Esophagus squamous epithelium (tissue), 5 donors: Measurements from ENCODE around the gene RPS6KA4. TPM values are rescaled to one million over a fixed set of nuclear protein-coding genes. Genes with fewer than 3 reads are reported as not detected.
A peak's percentile ranks its signal among the peaks of the same experiment; 100 is the strongest.

Experiments
- DNase-seq: peaks from one replicate; lab custom pipeline; 2025; lab: John Stamatoyannopoulos, UW
- H3K27ac ChIP-seq, 4 donors: fragments of 200-600 bp; sonication (generic); one replicate each; pipeline ENCODE4 v1.5.1; 2016 to 2019; ENCODE audit warnings: mild to moderate bottlenecking in 1 of 4
- H3K27me3 ChIP-seq, 4 donors: fragments of 200-600 bp; sonication (generic); 1 replicate in 3 of 4; 2 replicates in 1 of 4; pipeline versions ENCODE4 v1.5.1 to v1.6.0; 2017 to 2021; ENCODE audit warnings: antibody characterized with exemption in 1 of 4
- H3K36me3 ChIP-seq, 3 donors: fragments of 200-600 bp; sonication (generic); one replicate each; pipeline ENCODE4 v1.5.1; 2016 to 2019
- H3K4me1 ChIP-seq, 3 donors: fragments of 200-600 bp; sonication (generic); one replicate each; pipeline ENCODE4 v1.5.1; 2017 to 2019
- H3K4me3 ChIP-seq, 4 donors: fragments of 200-600 bp; sonication (generic); 1 replicate in 3 of 4; 2 replicates in 1 of 4; pipeline ENCODE4 v1.5.1; 2016 to 2019; ENCODE audit warnings: mild to moderate bottlenecking in 2 of 4, moderate library complexity in 1 of 4
- H3K9me3 ChIP-seq, 3 donors: fragments of 200-600 bp; sonication (generic); one replicate each; pipeline ENCODE4 v1.5.1; 2016 to 2019
- POLR2A ChIP-seq, 4 donors: fragments of 450-650 bp; IDR thresholded peaks; one replicate each; pipeline ENCODE4 v1.6.1; 2017; ENCODE audit warnings: antibody characterized with exemption in 4 of 4, mild to moderate bottlenecking in 4 of 4, moderate library complexity in 3 of 4
- WGBS, 2 donors: methylation state at CpG; one replicate each; pipeline ENCODE4 v1.1.5; 2018; 5-methylcytosine and 5-hydroxymethylcytosine counted together
- intact Hi-C: fragments of 100-400 bp; cut with DNase I; formaldehyde crosslinking; loops from one replicate; pipeline ENCODE4 v1.15.0; 2022
- total RNA-seq, 4 donors: library from RNA; depleted of rRNA; stranded (reverse); fragments of >200 nt; gene quantifications; one replicate each; pipeline ENCODE4 v1.1.0, GENCODE V29; 2016
- TF ChIP-seq, protein P1 (sequence below), 6 experiments: fragments of 450-650 bp in 4 of 6; fragments of 200-600 bp in 2 of 6; sonication (generic) in 2 of 6; IDR thresholded peaks; one replicate each; pipeline ENCODE4 v1.5.1; 2016 to 2019; ENCODE audit warnings: antibody characterized with exemption in 6 of 6, mild to moderate bottlenecking in 4 of 6, moderate library complexity in 4 of 6
- donor health status: DM: yes; HTN: yes; CAD: no.

The RPS6KA4 gene
- 10 to 100 TPM; 28.6 to 69.8 (median 55.0) TPM for total RNA-seq

DNA sequence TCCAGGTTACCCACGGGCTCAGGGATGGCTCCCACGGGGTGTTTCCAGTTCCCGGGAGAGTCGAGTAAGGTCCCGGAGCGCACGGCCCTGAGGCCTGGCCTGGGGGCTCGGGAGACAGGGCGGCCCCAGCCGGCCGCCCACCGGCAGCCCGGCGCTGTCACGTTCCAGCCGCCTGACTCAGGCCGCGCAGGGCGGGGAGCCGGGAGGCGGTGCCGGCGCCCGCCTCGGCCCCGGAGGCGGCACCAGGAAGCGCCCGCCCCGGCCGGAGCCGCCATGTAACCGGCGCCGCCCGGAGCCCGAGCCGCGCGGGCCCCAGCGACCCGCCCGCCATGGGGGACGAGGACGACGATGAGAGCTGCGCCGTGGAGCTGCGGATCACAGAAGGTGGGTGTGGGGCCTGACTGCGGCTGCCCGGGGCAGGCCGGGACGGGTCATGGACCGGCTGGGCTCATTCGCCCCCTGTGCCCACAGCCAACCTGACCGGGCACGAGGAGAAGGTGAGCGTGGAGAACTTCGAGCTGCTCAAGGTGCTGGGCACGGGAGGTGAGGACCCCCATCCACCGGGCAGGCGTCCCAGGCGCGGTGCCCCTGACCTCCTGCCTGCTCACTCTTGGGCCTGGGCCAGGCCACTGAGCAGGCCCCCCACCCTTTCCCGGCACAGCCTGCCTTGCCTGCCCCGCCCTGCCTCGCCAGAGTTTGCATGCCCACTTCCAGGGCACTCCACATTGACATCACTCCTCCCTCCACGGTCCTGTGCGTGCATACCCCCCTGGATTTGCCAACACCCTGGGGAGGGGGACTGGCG is at the start of gene RPS6KA4:
Gene RPS6KA4, plus strand, starts transcription at position 256 of the 805 bp plus-strand sequence. Its CDS starts 74 bp downstream, at position 330.
- intact Hi-C loops, result no loop called here
- no peak for DNase-seq
- H3K4me3 ChIP-seq, result peak within 1 kb of the TSS; percentile 67 to 97 (median 88)
- peaks cover 28 to 54% (median 34%) of the 10 kb centered on the region in 3 donors for H3K4me1 ChIP-seq
- no peaks in the 10 kb centered on the region for H3K27me3 ChIP-seq
- H3K36me3 ChIP-seq, result peaks cover 11 to 41% (median 22%) of the 10 kb centered on the region in 3 donors
- TF ChIP-seq, protein P1, sequence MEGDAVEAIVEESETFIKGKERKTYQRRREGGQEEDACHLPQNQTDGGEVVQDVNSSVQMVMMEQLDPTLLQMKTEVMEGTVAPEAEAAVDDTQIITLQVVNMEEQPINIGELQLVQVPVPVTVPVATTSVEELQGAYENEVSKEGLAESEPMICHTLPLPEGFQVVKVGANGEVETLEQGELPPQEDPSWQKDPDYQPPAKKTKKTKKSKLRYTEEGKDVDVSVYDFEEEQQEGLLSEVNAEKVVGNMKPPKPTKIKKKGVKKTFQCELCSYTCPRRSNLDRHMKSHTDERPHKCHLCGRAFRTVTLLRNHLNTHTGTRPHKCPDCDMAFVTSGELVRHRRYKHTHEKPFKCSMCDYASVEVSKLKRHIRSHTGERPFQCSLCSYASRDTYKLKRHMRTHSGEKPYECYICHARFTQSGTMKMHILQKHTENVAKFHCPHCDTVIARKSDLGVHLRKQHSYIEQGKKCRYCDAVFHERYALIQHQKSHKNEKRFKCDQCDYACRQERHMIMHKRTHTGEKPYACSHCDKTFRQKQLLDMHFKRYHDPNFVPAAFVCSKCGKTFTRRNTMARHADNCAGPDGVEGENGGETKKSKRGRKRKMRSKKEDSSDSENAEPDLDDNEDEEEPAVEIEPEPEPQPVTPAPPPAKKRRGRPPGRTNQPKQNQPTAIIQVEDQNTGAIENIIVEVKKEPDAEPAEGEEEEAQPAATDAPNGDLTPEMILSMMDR (IDR thresholded peaks at IDR 0.05), result peak in 2 of 6 experiments; percentile 6 to 12
- TF ChIP-seq POLR2A (IDR thresholded peaks at IDR 0.05), result peak in 2 of 4 donors; percentile 54 to 67
- H3K27ac ChIP-seq, result peak within 1 kb of the TSS; percentile 89 to 93 (median 90)
- no peaks in the 10 kb centered on the region for H3K9me3 ChIP-seq
- WGBS, 2 donors, result 0% methylated on average over 6 to 10 of the region's 70 CpGs

GRCh38 chr11:64312947-64313346 is 46.0 kb upstream of the RPS6KA4 start:
- intact Hi-C loops, result no loop called here
- no peaks in the 10 kb centered on the region for H3K9me3 ChIP-seq
- peaks cover 7 to 44% (median 26%) of the 10 kb centered on the region in 3 donors for H3K36me3 ChIP-seq
- H3K27me3 ChIP-seq, result no peaks in the 10 kb centered on the region
- no peak for DNase-seq
- peaks cover 31 to 79% (median 45%) of the 10 kb centered on the region in 3 donors for H3K4me1 ChIP-seq
- H3K4me3 ChIP-seq, result no peak overlapping the region
- WGBS, 2 donors, result 49 to 68% methylated on average over 10 of the region's 10 CpGs
- peak overlapping the region; percentile 48 to 83 (median 74) for H3K27ac ChIP-seq
- TF ChIP-seq, protein P1 (IDR thresholded peaks at IDR 0.05), result no peak

GRCh38 chr11:64313491-64314145 is 45.3 kb upstream of the RPS6KA4 start:
- DNase-seq, result no peak

DNA sequence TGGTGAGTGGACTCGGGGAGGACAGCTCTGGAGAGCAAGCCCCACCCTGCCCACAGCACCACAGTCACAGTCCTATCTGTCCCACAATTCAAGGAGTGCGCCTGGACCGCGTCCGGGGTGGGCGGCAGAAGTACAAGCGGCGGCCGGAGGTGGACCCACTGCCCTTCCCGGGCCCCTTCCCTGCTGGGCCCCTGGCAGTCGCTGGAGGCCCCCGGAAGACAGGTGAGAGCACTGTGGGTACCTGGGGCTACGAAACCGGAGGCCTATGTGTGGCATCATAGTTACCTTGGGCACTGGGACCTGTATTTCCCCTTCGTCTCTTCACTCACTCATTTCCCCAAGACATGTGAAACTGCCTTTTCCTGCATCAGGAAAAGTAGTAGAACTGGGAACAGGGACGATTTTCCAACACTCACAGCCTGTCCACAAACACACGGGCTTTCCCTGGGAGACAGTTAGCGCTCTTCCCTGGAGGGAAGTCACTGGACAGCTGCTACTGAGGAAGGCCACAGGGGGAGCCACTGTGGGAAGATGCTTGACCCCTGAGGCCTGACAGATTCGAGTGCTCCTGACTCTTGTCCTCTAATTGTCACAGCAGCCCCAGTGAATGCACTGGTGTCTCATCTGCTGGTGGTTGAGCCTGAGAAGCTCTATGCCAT is 44.7 kb upstream of the RPS6KA4 start:
- Histone ChIP-seq H3K27me3 (no peaks in the 10 kb centered on the region), H3K4me3 (peak overlapping the region in 2 of 4 donors; percentile 6 to 35)
- intact Hi-C loops, result no loop called here

More at GRCh38 chr11:64313491-64314145, 45.3 kb upstream of the RPS6KA4 start:
- WGBS, 2 donors, result 58 to 65% methylated on average over 2 to 10 of the region's 18 CpGs
- peaks cover 7 to 37% (median 26%) of the 10 kb centered on the region in 3 donors for H3K36me3 ChIP-seq
- no peaks in the 10 kb centered on the region for H3K27me3 ChIP-seq
- peak overlapping the region; percentile 48 to 83 (median 74) for H3K27ac ChIP-seq
- peak overlapping the region in 2 of 4 donors; percentile 6 to 35 for H3K4me3 ChIP-seq
- intact Hi-C loops, result no loop called here
- TF ChIP-seq, protein P1 (IDR thresholded peaks at IDR 0.05), result no peak
- no peak for TF ChIP-seq POLR2A (IDR thresholded peaks at IDR 0.05)
- H3K4me1 ChIP-seq, result peaks cover 35 to 78% (median 45%) of the 10 kb centered on the region in 3 donors
- no peaks in the 10 kb centered on the region for H3K9me3 ChIP-seq

More for the DNA sequence above, 44.7 kb upstream of the RPS6KA4 start:
- WGBS, 2 donors, result 81 to 83% methylated on average over 8 to 15 of the region's 19 CpGs
- H3K36me3 ChIP-seq, result peaks cover 7 to 31% (median 26%) of the 10 kb centered on the region in 3 donors
- DNase-seq, result no peak
- H3K27ac ChIP-seq, result peak overlapping the region; percentile 48 to 83 (median 74)
- H3K9me3 ChIP-seq, result no peaks in the 10 kb centered on the region
- no peak for TF ChIP-seq POLR2A (IDR thresholded peaks at IDR 0.05)
- TF ChIP-seq, protein P1 (IDR thresholded peaks at IDR 0.05), result no peak
- peaks cover 41 to 85% (median 51%) of the 10 kb centered on the region in 3 donors for H3K4me1 ChIP-seq
